NCI-H82 treated with DMSO at 0.1 percent for 48 hours (cell line): Measurements from ENCODE around the gene NR1H3.
A peak's percentile ranks its signal among the peaks of the same experiment; 100 is the strongest.

Experiments used
- DNase-seq: peaks from one replicate; lab custom pipeline; 2025; ENCODE audit not compliant: unreplicated experiment; lab: John Stamatoyannopoulos, UW

Gene NR1H3

GRCh38 chr11:47269002-47269828 lies 11.4 kb downstream of the NR1H3 start:
- DNase-seq: peak; percentile 75

DNA sequence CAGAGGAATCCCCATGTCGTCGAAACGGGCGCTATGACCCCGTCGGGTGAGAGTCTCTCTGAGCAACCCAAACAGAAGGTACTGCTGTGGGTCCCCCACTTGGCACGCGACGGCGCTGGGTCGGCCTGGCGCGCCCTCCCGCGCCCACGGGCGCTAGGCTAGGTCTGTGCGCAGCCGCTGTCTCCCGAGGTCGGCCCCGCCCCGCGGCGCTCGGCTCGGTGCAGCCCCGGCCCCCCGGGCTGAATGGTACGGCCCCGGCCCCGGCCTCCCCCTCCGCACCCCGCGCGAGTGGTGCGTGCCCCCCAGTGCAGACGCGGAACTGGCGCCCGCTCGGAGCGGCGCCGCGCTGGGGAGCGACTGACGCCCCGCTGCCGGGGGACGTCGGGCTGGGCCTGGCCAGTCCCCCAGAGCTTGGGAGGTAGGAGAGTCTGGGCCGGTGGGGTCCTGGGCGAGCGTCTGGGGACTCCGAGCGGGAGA lies 12.1 kb downstream of the NR1H3 start, which contains the start of gene MADD:
Gene MADD, plus strand, starts transcription at position 305 of the 477 bp plus-strand sequence.
- peak; percentile 68 for DNase-seq

DNA sequence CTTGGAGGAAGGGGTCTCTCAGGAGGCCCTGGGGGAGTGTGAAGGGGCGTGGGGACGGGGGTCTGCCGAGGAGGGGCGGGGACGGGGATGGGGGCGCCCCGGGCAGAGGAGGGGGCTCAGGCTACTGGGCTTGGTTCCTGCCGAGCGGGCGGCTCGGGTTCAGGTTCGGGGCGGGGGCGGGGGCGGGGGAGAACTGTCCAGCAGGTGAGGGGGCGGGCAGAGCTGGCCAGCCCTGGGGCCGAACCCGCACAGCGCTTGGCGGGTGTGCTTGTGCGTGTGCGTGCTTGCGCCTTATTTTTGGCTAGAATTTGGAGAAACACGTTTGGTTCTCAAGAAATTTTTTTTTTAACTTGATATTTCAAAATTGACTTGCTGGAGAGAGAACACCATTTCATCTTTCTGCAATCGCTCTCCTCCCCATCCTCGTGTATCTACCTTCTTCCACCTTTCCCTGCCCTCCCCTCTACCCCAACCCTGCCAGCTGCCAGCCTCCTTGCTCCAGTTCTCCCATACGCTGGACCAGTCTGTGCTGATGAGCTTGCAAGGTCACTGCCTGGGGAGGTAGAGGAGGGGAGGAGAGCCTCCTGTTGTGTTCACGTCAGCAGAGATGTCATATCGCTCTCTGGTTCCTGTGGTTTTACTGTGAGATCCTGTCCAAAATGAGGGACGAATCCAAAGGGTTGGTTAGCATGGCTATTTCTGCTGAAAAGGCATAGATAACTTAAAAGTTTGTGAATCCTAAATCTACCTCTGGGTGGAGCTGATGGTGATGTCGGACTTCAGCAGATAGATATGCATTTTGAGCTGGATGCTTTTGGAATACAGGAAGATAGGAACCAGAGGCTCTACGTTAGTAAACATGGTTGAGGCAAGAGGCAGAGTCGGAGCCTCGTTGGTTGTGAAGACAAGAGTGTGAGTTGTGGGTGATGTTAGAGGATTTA lies 12.8 kb downstream of the NR1H3 start:
- DNase-seq: peak; percentile 1

DNA sequence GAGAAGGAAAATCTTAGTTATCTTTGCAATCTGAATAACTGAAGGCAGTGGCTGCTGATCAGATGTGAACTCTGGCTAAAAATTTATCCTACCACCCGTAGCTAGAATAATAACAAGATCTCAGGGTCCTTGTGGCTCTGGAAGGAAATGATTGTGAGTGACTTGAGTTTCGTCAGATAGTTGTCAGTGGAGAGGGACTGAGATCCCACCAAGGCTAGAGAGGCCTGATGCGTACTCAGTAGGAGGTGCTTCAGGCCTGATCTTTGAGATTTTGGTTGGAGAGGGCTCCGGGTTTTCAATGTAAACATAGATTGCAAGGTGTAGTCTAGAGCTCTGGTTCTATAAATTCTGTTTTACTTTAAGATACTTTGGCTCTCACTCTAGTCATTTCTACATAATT lies 13.5 kb downstream of the NR1H3 start:
- DNase-seq: no peak

DNA sequence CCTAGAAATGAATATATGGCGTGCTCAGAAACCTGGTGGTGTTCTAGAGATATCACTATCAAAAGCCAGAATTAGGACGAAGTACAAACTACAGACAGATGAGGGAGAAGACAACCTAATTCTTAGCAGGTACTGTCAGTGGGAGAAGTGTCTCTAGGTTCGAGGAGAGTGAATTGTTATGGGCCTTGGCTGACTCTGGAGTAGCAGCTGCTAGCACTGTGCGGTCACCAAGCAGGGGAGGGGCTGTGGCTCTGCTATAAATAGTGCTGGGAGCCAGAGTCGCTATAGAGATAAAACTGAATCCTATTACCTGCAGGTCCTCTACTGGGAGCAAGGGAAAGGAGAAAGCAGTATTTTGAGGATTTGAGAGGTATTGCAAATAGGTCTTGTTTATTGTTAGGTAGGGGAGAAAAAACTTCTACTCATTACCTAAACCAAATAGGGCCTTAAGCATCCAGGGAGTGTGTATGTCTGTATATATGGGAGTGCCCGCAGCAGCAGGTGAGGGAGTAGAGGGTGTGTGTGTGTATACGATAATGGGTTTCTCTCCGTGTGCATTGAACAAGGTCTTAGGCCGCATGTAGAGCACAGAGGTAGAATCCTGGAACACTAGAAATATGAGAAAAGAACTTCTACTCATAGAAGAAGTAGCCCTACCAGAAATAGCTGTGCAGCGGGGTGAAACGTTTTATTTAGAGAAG lies 14.3 kb downstream of the NR1H3 start:
- peak; percentile 70 for DNase-seq

DNA sequence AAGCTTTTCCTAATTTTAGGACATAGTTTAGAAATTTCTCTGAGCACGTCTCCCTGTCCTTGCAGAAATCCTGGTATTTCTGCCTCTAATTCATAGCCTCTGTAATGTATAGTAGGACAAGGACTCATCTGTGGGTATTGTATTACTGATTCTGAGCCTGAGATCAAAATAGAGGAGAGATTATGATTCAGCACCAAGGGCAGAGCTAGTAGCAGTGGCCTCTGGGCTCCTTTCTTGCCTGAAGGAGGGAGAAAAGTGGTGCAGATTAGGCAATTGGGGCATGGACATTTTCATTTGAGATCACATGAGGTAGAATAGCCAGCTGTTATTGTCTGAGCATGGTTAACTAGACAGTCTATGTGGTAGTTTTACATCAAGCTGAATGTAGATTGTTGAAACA lies 14.9 kb downstream of the NR1H3 start:
- DNase-seq: no peak

- DNase-seq: no peak
These were observed 16.9 kb downstream of the NR1H3 start for GRCh38 chr11:47274495-47275235.

DNA sequence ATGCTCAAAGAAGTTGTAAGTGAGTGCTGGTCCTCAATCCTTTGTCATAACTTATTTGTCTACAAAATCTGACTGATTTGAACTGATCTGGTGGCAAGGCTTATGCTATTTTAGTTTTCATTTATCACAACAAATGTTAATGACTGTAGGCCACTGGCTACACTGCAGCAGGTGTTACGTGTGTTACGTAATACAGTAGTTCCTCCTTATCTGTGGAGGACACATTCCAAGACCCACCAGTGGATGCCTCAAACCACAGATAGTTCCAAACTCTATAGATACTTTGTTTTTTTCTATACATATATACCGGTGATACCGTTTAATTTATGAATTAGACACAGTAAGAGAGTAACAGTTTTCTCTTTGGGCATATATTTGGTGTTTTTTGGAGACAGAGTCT lies 19.1 kb downstream of the NR1H3 start:
- no peak for DNase-seq

- no peak for DNase-seq
These were observed 20.3 kb downstream of the NR1H3 start for GRCh38 chr11:47278058-47278457.

DNA sequence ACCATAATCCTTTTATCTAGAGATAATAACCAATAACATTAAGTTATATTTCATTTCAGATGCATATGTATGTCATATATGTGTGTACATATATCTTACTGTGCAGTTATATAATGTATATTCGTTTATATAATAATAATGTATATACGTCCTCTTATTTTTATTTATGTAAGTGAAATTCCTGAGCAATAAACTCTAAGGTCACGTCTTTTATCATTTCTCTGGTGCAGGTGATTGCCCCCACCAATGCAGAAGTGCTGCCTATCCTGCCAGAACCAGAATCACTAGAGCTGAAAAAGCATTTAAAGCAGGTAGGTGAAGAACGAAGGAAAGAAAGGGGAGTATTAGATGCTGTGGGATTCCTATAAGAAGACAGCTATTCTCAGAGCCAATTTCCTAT lies 21.0 kb downstream of the NR1H3 start:
- no peak for DNase-seq

- no peak for DNase-seq
These were observed 22.3 kb downstream of the NR1H3 start for GRCh38 chr11:47280099-47280498.

DNA sequence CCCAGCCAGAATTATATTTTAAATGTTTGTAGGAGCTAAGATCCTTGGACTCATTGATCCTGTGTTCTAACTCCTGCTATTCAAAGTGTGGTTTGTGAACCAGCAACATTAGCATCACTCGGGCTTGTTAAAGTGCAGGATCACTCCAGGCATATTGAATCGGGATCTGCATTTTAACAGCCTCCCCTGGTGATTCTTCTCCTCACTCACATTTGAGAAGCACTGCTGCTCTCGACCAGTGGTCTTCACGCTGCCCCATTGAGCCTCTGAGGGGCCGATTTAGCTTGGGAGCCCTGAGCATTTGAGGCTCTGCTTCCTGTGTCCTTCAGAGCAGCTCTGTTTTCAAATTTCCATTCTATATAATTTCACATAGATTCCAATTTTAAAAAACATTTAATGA lies 23.1 kb downstream of the NR1H3 start:
- DNase-seq: no peak

- DNase-seq: no peak
These were observed 24.7 kb downstream of the NR1H3 start for GRCh38 chr11:47282462-47282861.

DNA sequence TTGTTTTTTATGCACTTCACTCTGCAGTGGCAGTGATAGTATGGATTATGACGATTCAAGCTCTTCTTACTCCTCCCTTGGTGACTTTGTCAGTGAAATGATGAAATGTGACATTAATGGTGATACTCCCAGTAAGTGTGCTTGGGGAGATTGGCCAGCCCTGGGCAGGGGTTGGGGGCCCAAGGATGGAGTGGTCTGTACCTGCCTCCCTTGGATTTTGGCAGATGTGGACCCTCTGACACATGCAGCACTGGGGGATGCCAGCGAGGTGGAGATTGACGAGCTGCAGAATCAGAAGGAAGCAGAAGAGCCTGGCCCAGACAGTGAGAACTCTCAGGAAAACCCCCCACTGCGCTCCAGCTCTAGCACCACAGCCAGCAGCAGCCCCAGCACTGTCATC lies 26.4 kb downstream of the NR1H3 start:
- no peak for DNase-seq

DNA sequence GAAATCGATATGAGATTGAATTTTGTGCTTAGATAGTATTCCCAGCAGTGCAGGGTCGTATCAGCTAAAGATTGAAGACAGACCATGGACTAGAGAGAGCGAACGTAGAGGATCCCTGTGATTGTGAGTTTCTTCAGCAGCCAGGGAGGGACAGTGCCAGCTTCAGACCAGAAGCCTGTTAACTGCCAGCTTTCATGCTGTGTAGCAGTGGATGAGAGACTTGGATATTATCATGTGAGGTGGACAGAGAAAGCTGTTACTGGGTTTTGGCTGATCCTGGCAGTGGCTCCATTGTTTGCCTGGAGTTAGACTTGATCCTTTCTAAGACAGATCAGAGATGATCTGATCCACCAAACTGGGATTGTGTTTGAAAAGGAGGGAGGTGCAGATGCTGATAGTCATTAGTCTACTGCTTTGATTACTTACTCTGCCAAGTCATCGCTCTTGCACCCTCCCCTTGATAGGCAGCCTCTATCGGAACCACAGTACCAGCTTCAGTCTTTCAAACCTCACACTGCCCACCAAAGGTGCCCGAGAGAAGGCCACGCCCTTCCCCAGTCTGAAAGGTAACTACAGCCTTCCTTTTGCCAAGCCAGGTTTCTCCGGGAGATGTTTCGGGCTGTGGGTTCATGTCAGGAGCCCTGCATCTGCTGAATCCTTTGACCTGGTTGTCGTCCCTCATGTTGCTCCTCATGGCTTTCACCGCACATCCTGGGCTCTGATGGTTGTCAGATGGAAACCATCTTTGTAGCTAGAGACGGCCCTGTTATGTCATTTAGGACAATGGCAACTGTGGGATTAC lies 28.4 kb downstream of the NR1H3 start:
- DNase-seq: no peak

DNA sequence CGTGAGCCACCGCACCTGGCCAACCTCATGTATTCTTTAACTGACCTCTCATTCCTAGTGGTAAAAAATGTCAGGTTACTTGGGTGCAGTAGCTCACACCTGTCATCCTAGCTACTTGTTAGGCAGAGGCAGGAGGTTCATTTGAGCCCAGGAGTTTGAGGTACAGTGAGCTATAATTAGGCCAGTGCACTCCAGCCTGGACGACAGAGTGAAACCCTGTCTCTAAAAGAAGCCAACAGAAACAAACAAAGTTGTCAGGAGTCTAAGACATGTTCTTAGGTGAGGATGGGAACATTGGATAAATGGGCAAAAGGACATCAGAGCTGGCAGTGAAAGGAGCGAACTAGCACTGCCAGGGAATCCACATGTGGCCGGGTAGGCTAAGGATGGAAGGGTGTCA lies 30.3 kb downstream of the NR1H3 start:
- DNase-seq: no peak

DNA sequence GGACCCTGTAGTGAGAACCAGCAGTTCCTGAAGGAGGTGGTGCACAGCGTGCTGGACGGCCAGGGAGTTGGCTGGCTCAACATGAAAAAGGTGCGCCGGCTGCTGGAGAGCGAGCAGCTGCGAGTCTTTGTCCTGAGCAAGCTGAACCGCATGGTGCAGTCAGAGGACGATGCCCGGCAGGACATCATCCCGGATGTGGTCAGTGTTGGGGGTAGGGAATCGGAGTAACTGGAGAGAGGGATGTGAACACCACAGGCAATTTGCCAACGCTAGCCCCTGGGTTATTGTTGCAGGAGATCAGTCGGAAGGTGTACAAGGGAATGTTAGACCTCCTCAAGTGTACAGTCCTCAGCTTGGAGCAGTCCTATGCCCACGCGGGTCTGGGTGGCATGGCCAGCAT lies 32.1 kb downstream of the NR1H3 start:
- no peak for DNase-seq

- DNase-seq: no peak
These were observed 37.6 kb downstream of the NR1H3 start for GRCh38 chr11:47295385-47295784.

- no peak for DNase-seq
These were observed 38.2 kb downstream of the NR1H3 start for GRCh38 chr11:47296045-47296444.

DNA sequence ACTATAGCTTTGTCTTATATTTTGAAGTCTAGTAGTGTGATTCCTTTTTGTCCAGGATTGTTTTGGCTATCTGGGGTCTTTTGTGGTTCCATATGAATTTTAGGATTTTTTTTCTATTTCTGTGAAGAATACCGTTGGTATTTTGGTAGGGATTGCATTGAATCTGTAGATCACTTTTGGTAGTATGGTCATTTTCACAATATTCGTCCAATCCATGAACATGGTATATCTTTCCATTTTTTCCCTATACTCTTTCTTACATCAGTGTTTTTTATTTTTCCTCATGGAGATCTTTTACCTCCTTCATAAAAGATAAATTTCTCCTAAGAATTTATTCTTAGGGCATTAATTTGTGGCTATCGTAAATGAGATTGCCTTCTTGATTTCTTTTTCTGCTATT lies 41.3 kb downstream of the NR1H3 start:
- DNase-seq: no peak
